ENCODE measurements around the gene ACSBG1. TPM values are rescaled to one million over a fixed set of nuclear protein-coding genes. Genes with fewer than 3 reads are reported as not detected.

The ACSBG1 gene
- total RNA-seq, 2 donors from 2014 or later, result 0.27 to 1.2 TPM

DNA sequence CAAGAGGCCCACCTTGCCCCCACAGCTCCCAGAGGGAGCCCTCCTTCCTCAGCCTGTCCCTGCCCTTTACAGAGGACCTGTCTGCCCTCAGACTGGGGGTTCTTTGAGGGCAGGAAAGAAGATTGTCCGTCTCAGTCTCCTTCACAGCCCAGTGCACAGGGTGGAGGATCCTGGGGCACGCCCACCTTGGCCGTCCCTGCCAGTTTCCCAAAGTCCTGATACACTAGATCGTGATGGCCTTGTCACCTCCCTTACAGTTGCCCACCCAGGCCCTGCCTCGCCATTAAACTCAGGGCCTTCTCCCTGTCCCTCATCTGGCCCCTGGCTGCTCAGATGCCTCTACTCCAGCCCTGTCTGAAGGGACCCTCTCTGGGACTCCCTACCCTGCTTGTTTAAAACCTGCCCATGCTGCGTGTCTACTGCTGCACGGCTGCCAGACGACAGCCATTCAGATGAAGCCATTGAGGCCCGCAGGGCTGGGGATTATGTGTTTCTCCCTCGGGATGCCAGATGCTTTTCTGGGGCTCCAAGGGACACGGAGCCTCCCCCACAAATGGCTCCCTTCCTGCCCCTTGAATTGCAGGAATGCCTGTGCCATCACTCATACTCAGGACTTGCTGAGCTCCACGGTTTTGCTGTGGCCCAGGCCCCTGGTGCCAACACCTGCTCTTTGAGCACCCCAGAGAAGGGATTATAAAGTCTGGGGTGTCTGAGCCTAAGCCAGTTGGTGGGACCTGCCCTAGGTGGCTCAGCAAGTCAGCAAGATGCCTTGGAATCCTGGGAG, 27.8 kb downstream of the ACSBG1 start:
- TF ChIP-seq, protein P1, sequence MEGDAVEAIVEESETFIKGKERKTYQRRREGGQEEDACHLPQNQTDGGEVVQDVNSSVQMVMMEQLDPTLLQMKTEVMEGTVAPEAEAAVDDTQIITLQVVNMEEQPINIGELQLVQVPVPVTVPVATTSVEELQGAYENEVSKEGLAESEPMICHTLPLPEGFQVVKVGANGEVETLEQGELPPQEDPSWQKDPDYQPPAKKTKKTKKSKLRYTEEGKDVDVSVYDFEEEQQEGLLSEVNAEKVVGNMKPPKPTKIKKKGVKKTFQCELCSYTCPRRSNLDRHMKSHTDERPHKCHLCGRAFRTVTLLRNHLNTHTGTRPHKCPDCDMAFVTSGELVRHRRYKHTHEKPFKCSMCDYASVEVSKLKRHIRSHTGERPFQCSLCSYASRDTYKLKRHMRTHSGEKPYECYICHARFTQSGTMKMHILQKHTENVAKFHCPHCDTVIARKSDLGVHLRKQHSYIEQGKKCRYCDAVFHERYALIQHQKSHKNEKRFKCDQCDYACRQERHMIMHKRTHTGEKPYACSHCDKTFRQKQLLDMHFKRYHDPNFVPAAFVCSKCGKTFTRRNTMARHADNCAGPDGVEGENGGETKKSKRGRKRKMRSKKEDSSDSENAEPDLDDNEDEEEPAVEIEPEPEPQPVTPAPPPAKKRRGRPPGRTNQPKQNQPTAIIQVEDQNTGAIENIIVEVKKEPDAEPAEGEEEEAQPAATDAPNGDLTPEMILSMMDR (conservative IDR thresholded peaks at IDR 0.05), result no peak
- no peaks in the 10 kb centered on the region for H3K27me3 ChIP-seq (ENCODE audit: control insufficient read depth, insufficient read depth, low read length, poor library complexity, severe bottlenecking)
- H3K36me3 ChIP-seq (ENCODE audit: control insufficient read depth, insufficient read depth, low read length), result no peaks in the 10 kb centered on the region
- no peak overlapping the region for H3K4me3 ChIP-seq (ENCODE audit: low read length)
- 76 to 84% methylated on average over 8 to 12 of the region's 12 CpGs for WGBS, 2 experiments (ENCODE audit: insufficient coverage in 1 of 2, insufficient read length in 1 of 2)
- peak; percentile 54 for DNase-seq
- Mint-ChIP-seq H3K4me1 (peaks cover 26% of the 10 kb centered on the region), H3K9me3 (no peaks in the 10 kb centered on the region), H3K27me3 (ENCODE audit: insufficient read depth) (no peaks in the 10 kb centered on the region), H3K27ac (no peak overlapping the region), H3K36me3 (ENCODE audit: low read depth) (no peaks in the 10 kb centered on the region), H3K4me3 (no peak overlapping the region)
- no peaks in the 10 kb centered on the region for H3K9me3 ChIP-seq (ENCODE audit: control insufficient read depth, low read length)
- peaks cover 13% of the 10 kb centered on the region for H3K4me1 ChIP-seq (ENCODE audit: control insufficient read depth, insufficient read depth, low read length)
- no peak overlapping the region for H3K27ac ChIP-seq (ENCODE audit: low read depth, low read length)
- no peak overlapping the region for H3K9ac ChIP-seq (ENCODE audit: extremely low read depth, low read length, poor library complexity, severe bottlenecking)

DNA sequence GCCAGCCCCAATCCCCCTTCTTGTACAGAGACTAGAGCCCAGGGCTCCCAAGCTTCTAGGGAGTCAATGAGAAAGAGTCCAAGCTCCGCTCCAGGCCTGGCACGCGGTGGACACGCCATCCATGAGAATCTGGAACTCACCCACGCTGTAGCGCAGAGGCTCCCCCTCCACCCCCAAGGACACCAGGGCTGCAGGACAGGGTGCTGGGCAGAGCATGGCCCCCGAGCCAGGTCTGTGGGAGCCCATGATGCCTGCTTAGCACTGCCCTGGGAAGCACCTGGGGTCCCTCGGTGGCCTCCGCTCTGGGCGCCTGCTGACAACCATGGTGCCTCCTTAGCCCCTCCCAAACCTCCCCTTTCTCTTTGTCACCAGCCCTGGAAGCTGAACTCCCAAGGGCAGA, 28.5 kb downstream of the ACSBG1 start:
- Mint-ChIP-seq H3K27ac (no peak overlapping the region), H3K27me3 (ENCODE audit: insufficient read depth) (no peaks in the 10 kb centered on the region), H3K4me3 (no peak overlapping the region), H3K36me3 (ENCODE audit: low read depth) (no peaks in the 10 kb centered on the region), H3K4me1 (peaks cover 20% of the 10 kb centered on the region), H3K9me3 (no peaks in the 10 kb centered on the region)
- H3K9ac ChIP-seq (ENCODE audit: extremely low read depth, low read length, poor library complexity, severe bottlenecking), result no peak overlapping the region
- H3K4me3 ChIP-seq (ENCODE audit: low read length), result no peak overlapping the region
- H3K4me1 ChIP-seq (ENCODE audit: control insufficient read depth, insufficient read depth, low read length), result peaks cover 7% of the 10 kb centered on the region
- no peaks in the 10 kb centered on the region for H3K27me3 ChIP-seq (ENCODE audit: control insufficient read depth, insufficient read depth, low read length, poor library complexity, severe bottlenecking)
- no peak overlapping the region for H3K27ac ChIP-seq (ENCODE audit: low read depth, low read length)
- H3K36me3 ChIP-seq (ENCODE audit: control insufficient read depth, insufficient read depth, low read length), result no peaks in the 10 kb centered on the region
- TF ChIP-seq, protein P1 (conservative IDR thresholded peaks at IDR 0.05), result no peak
- WGBS, 2 experiments (ENCODE audit: insufficient coverage in 1 of 2, insufficient read length in 1 of 2), result 94 to 100% methylated on average over 4 to 10 of the region's 10 CpGs
- DNase-seq, result no peak
- H3K9me3 ChIP-seq (ENCODE audit: control insufficient read depth, low read length), result no peaks in the 10 kb centered on the region

DNA sequence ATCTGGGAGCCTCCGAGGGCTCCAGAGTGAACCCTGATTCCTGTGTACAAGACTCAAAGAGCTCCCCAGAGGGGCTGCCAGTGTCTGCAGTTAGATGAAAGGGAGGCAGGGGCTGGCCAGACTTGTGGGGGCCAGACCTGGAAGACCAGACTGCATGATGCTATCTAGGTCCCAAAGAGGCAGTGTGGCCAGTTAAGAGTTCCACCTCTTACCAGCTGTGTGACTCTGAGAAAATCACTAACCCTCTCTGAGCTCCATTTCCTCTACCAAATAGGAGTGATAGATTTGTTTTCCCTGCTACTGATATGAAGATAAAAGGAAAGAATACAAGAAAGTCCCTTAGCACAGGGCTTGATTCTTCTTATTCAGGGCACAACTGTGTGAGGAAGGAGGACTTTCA, 29.0 kb downstream of the ACSBG1 start:
- Mint-ChIP-seq H3K4me1 (peaks cover 14% of the 10 kb centered on the region), H3K27ac (no peak overlapping the region), H3K9me3 (no peaks in the 10 kb centered on the region), H3K36me3 (ENCODE audit: low read depth) (no peaks in the 10 kb centered on the region), H3K27me3 (ENCODE audit: insufficient read depth) (no peaks in the 10 kb centered on the region), H3K4me3 (no peak overlapping the region)
- Histone ChIP-seq H3K36me3 (ENCODE audit: control insufficient read depth, insufficient read depth, low read length) (no peaks in the 10 kb centered on the region), H3K9me3 (ENCODE audit: control insufficient read depth, low read length) (no peaks in the 10 kb centered on the region), H3K9ac (ENCODE audit: extremely low read depth, low read length, poor library complexity, severe bottlenecking) (no peak overlapping the region), H3K27me3 (ENCODE audit: control insufficient read depth, insufficient read depth, low read length, poor library complexity, severe bottlenecking) (no peaks in the 10 kb centered on the region), H3K4me1 (ENCODE audit: control insufficient read depth, insufficient read depth, low read length) (peaks cover 7% of the 10 kb centered on the region), H3K27ac (ENCODE audit: low read depth, low read length) (no peak overlapping the region), H3K4me3 (ENCODE audit: low read length) (no peak overlapping the region)
- TF ChIP-seq, protein P1 (conservative IDR thresholded peaks at IDR 0.05), result no peak
- no peak for DNase-seq
- 71 to 81% methylated on average over 1 of the region's 1 CpG for WGBS, 2 experiments (ENCODE audit: insufficient coverage in 1 of 2, insufficient read length in 1 of 2)

All from endodermal cell (in vitro differentiated cells).